22Rv1 (cell line): Measurements from ENCODE around the gene COTL1.

Experiments used
- ZFX ChIP-seq: fragments of 450-650 bp; IDR thresholded peaks from 2 replicates; pipeline ENCODE4 v1.6.1; 2017; ENCODE audit warnings: antibody characterized with exemption, borderline replicate concordance
- TF ChIP-seq, protein P1 (sequence below): fragments of 450-650 bp; IDR thresholded peaks from 2 replicates; pipeline ENCODE4 v1.5.1; 2017; ENCODE audit warnings: mild to moderate bottlenecking

DNA sequence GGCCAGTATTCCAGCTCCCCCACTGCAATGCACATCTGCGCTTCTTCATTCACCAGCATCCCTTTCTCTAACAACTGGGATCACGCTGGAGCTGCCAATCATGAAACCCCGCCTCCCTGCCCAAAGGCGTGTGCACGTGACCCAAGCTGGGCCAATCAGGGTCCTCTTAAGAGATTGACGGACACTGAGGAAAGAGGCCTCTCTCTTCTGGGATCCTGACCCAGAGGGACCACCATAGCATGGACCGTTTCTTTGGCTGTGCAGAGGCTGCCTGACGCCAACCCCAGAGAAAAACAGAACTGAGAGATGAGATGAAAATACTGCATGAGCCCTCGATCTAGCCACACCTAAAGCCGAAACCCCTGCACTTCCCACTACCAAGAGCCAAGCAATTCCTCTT, 32.0 kb downstream of the COTL1 start:
- TF ChIP-seq, protein P1, sequence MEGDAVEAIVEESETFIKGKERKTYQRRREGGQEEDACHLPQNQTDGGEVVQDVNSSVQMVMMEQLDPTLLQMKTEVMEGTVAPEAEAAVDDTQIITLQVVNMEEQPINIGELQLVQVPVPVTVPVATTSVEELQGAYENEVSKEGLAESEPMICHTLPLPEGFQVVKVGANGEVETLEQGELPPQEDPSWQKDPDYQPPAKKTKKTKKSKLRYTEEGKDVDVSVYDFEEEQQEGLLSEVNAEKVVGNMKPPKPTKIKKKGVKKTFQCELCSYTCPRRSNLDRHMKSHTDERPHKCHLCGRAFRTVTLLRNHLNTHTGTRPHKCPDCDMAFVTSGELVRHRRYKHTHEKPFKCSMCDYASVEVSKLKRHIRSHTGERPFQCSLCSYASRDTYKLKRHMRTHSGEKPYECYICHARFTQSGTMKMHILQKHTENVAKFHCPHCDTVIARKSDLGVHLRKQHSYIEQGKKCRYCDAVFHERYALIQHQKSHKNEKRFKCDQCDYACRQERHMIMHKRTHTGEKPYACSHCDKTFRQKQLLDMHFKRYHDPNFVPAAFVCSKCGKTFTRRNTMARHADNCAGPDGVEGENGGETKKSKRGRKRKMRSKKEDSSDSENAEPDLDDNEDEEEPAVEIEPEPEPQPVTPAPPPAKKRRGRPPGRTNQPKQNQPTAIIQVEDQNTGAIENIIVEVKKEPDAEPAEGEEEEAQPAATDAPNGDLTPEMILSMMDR, result no peak
- TF ChIP-seq ZFX, result no peak
